HepG2 (cell line): ENCODE data around the gene FPR3. TPM values are rescaled to one million over a fixed set of nuclear protein-coding genes. Genes with fewer than 3 reads are reported as not detected.

ENCODE experiments used
- ATAC-seq: fragments of 200-7000 bp; cut with Tn5 transposase; 3 replicates; pipeline ENCODE4 v1.9.1; 2020; ENCODE audit warnings: mild to moderate bottlenecking, moderate library complexity
- BruUV-seq: library from RNA; stranded (reverse); fragments of 400-500 nt; replicated peaks from 2 replicates; lab custom pipeline; 2021; lab: Mats Ljungman, UMichigan
- CTCF ChIA-PET: fragments of 300-600 bp; formaldehyde crosslinking; extraction: SDS; loops from one replicate; lab custom pipeline; 2021; ENCODE audit warnings: low total read pairs, inconsistent platforms, low intra/inter-chr PET ratio; lab: Yijun Ruan, JAX
- POLR2A ChIA-PET: fragments of 350-600 bp; sonication (Branson Sonifier 250); formaldehyde crosslinking; loops from one replicate; lab custom pipeline; 2020; ENCODE audit warnings: antibody characterized with exemption, inconsistent platforms; lab: Yijun Ruan, JAX
- DNase-seq: peaks from one replicate; pipeline ENCODE4 v3.0.0-alpha.2; 2015; ENCODE audit warnings: low spot score
- FAIRE-seq: peaks from 3 replicates; lab custom pipeline; 2011; peaks lifted over from hg19 to GRCh38; lab: Jason Lieb, UNC
- H2AFZ ChIP-seq: one replicate; pipeline ENCODE4 v1.6.1; 2011; ENCODE audit warnings: low read length, inconsistent platforms
- H3K27ac ChIP-seq: fragments of 300-600 bp; 3 replicates; pipeline ENCODE4 v1.8.0; 2011; ENCODE audit warnings: mixed run types, mild to moderate bottlenecking, mixed read lengths, low read length, inconsistent platforms; ENCODE audit not compliant: insufficient read depth; ENCODE audit errors: extremely low read length
- H3K27me3 ChIP-seq, 2 experiments: fragments of 200-600 bp in 1 of 2; 2 replicates in 1 of 2; 3 replicates in 1 of 2; pipeline versions ENCODE4 v1.6.0 to v1.8.0; 2011; ENCODE audit warnings: low read length in 2 of 2, mild to moderate bottlenecking in 2 of 2, moderate library complexity in 2 of 2, inconsistent platforms in 1 of 2; ENCODE audit not compliant: insufficient read depth in 2 of 2, control insufficient read depth in 1 of 2
- H3K36me3 ChIP-seq, 2 experiments: fragments of 200-600 bp in 1 of 2; replicated peaks in 1 of 2; 2 replicates in 1 of 2; 3 replicates in 1 of 2; pipeline versions ENCODE4 v1.5.1 to v1.8.0; 2011; ENCODE audit warnings: low read length in 2 of 2, inconsistent platforms in 1 of 2; ENCODE audit not compliant: insufficient read depth in 2 of 2, control insufficient read depth in 1 of 2
- H3K4me1 ChIP-seq: 2 replicates; pipeline ENCODE4 v1.5.1; 2012; ENCODE audit warnings: low read length, inconsistent platforms; ENCODE audit not compliant: insufficient read depth
- H3K4me2 ChIP-seq: 2 replicates; pipeline ENCODE4 v1.6.0; 2011; ENCODE audit warnings: low read depth, low read length, inconsistent platforms
- H3K4me3 ChIP-seq, 3 experiments: fragments of 200-600 bp in 1 of 3; sonication (generic), shearing (Covaris generic) in 1 of 3; replicated peaks in 1 of 3; 2 replicates each; pipeline ENCODE4 v1.5.1; 2011 to 2016; ENCODE audit warnings: low read length in 3 of 3, inconsistent platforms in 2 of 3, low read depth in 2 of 3, mild to moderate bottlenecking in 2 of 3, control low read depth in 1 of 3, mixed read lengths in 1 of 3; ENCODE audit not compliant: insufficient read depth in 1 of 3
- H3K79me2 ChIP-seq: one replicate; pipeline ENCODE4 v1.6.1; 2011; ENCODE audit warnings: low read length, inconsistent platforms; ENCODE audit not compliant: insufficient read depth
- H3K9ac ChIP-seq: 2 replicates; pipeline ENCODE4 v1.6.0; 2011; ENCODE audit warnings: mild to moderate bottlenecking, low read depth, low read length, inconsistent platforms; ENCODE audit not compliant: insufficient read depth
- H3K9me3 ChIP-seq: 2 replicates; pipeline ENCODE4 v1.5.1; 2012; ENCODE audit warnings: mild to moderate bottlenecking, low read length
- H4K20me1 ChIP-seq: 2 replicates; pipeline ENCODE4 v1.6.0; 2011; ENCODE audit warnings: inconsistent platforms, mild to moderate bottlenecking, low read length, moderate library complexity; ENCODE audit not compliant: insufficient read depth
- BRCA1 ChIP-seq: sonication (generic); formaldehyde crosslinking; IDR thresholded peaks from 2 replicates; pipeline ENCODE4 v1.4.0; 2020; ENCODE audit warnings: missing genetic modification reagents
- GABPB1 ChIP-seq: IDR thresholded peaks from 2 replicates; pipeline ENCODE4 v1.6.1; 2016; ENCODE audit warnings: mild to moderate bottlenecking, missing genetic modification reagents, moderate library complexity, missing compliant biosample characterization
- NCOR1 ChIP-seq: fragments of 200-600 bp; sonication (generic); IDR thresholded peaks from 2 replicates; pipeline ENCODE4 v1.7.0; 2017; ENCODE audit warnings: antibody characterized with exemption, low read length, borderline replicate concordance
- PATZ1 ChIP-seq: sonication (generic); formaldehyde crosslinking; IDR thresholded peaks from 2 replicates; pipeline ENCODE4 v1.4.0; 2020; ENCODE audit warnings: missing genetic modification reagents
- POLR2G ChIP-seq: fragments of 200-400 bp; formaldehyde crosslinking; IDR thresholded peaks from 2 replicates; pipeline ENCODE4 v1.6.1; 2018; ENCODE audit warnings: mild to moderate bottlenecking, low read depth, low read length, moderate library complexity
- SNAPC5 ChIP-seq: sonication (generic); formaldehyde crosslinking; IDR thresholded peaks from 2 replicates; pipeline ENCODE4 v1.8.1; 2023; ENCODE audit warnings: mild to moderate bottlenecking, missing genetic modification reagents, borderline replicate concordance
- SYNCRIP ChIP-seq: fragments of 200-400 bp; formaldehyde crosslinking; IDR thresholded peaks from 2 replicates; pipeline ENCODE4 v1.6.1; 2018; ENCODE audit warnings: mild to moderate bottlenecking, low read depth, low read length; ENCODE audit not compliant: insufficient read depth
- ZNF296 ChIP-seq: sonication (generic); formaldehyde crosslinking; conservative IDR thresholded peaks from 2 replicates; pipeline ENCODE4 v1.5.0; 2020; ENCODE audit warnings: mild to moderate bottlenecking, missing genetic modification reagents
- ZNF558 ChIP-seq: sonication (generic); formaldehyde crosslinking; IDR thresholded peaks from 2 replicates; pipeline ENCODE4 v1.9.0; 2022; ENCODE audit warnings: mild to moderate bottlenecking, missing genetic modification reagents, borderline replicate concordance
- ZNF704 ChIP-seq: sonication (generic); formaldehyde crosslinking; IDR thresholded peaks from 2 replicates; pipeline ENCODE4 v1.8.1; 2023; ENCODE audit warnings: mild to moderate bottlenecking, inconsistent platforms, moderate library complexity, missing genetic modification reagents, borderline replicate concordance
- ZNF724P ChIP-seq: sonication (generic); formaldehyde crosslinking; IDR thresholded peaks from 2 replicates; pipeline ENCODE4 v1.8.0; 2022; ENCODE audit warnings: missing genetic modification reagents, borderline replicate concordance
- ZNF891 ChIP-seq: sonication (generic); formaldehyde crosslinking; IDR thresholded peaks from 2 replicates; pipeline ENCODE4 v1.5.0; 2020; ENCODE audit warnings: mild to moderate bottlenecking, missing genetic modification reagents
- WGBS: methylation state at CpG from one replicate; pipeline ENCODE4 v1.1.6; 2017; ENCODE audit warnings: low lambda C conversion rate; 5-methylcytosine and 5-hydroxymethylcytosine counted together
- in situ Hi-C: cut with HindIII; loops from 2 replicates; pipeline ENCODE4 v1.10.0; 2017; ENCODE audit warnings: low pct_unique_long_range_greater_than_20kb; ENCODE audit not compliant: extremely low pct_ligation_motif_present
- intact Hi-C: fragments of 100-400 bp; cut with micrococcal nuclease; formaldehyde crosslinking; loops from one replicate; pipeline ENCODE4 v1.10.0; 2022; ENCODE audit not compliant: unreplicated experiment
- polyA plus RNA-seq, 8 experiments: library from polyadenylated mRNA; depleted of rRNA in 3 of 8; stranded (reverse) in 7 of 8; unstranded in 1 of 8; fragments of >200 nt; fragmentation: Illumina TruSeq in 4 of 8; extraction: Trizol in 4 of 8; gene quantifications; 2 replicates each; pipeline versions ENCODE4 v1.2.1 to v1.2.3, GENCODE V29; 2011 to 2016; ENCODE audit warnings: low read depth in 4 of 8, missing spikeins in 1 of 8, mixed read lengths in 1 of 8; ENCODE audit not compliant: insufficient read depth in 1 of 8
- total RNA-seq, 5 experiments: library from RNA; depleted of rRNA; stranded (reverse); fragments of >200 nt; fragmentation: Illumina TruSeq; extraction: Trizol; gene quantifications; 2 replicates each; pipeline ENCODE4 v1.2.3, GENCODE V29; 2016; ENCODE audit warnings: low read depth in 1 of 5
- TF ChIP-seq, protein P1 (sequence below): sonication (generic); formaldehyde crosslinking; IDR thresholded peaks from 2 replicates; pipeline ENCODE4 v1.4.0; 2020; ENCODE audit warnings: missing genetic modification reagents
- TF ChIP-seq, protein P2 (sequence below): sonication (generic); formaldehyde crosslinking; IDR thresholded peaks from 2 replicates; pipeline ENCODE4 v1.5.0; 2020; ENCODE audit warnings: missing genetic modification reagents
- TF ChIP-seq, protein P3 (sequence below): sonication (generic); formaldehyde crosslinking; IDR thresholded peaks from 2 replicates; pipeline ENCODE4 v1.8.1; 2023; ENCODE audit warnings: missing genetic modification reagents, mild to moderate bottlenecking, borderline replicate concordance
- TF ChIP-seq, protein P4 (sequence below): sonication (generic); formaldehyde crosslinking; IDR thresholded peaks from 2 replicates; pipeline ENCODE4 v1.8.1; 2023; ENCODE audit warnings: mild to moderate bottlenecking, missing genetic modification reagents

Gene FPR3
- total and polyA plus RNA-seq, 2 of the 13 experiments (the other 11 are each of a cell fraction or from before 2014, with no cell fraction given) = not detected

- no peak overlapping the region for H3K27ac ChIP-seq
- FAIRE-seq = no peak
- H3K27me3 ChIP-seq = no peaks in the 10 kb centered on the region
- ATAC-seq = no peak
- ChIA-PET POLR2A (no interaction called here), CTCF (no interaction called here)
- no peak overlapping the region for H3K9ac ChIP-seq
- H3K4me3 ChIP-seq = no peak overlapping the region
- H3K36me3 ChIP-seq = no peaks in the 10 kb centered on the region
- WGBS = 50% methylated on average over 2 of the region's 2 CpGs
- H3K4me1 ChIP-seq = no peaks in the 10 kb centered on the region
- in situ Hi-C loops = no loop called here
- no TSS peak for BruUV-seq
- DNase-seq = no peak
- H2AFZ ChIP-seq = no peak overlapping the region
- no peaks in the 10 kb centered on the region for H3K79me2 ChIP-seq
- H4K20me1 ChIP-seq = no peaks in the 10 kb centered on the region
- peaks cover 68% of the 10 kb centered on the region for H3K9me3 ChIP-seq
- H3K4me2 ChIP-seq = no peak overlapping the region
- intact Hi-C loops = no loop called here
- no peak for TF ChIP-seq GABPB1 (CRISPR knock-in tag)
- no peak for TF ChIP-seq BRCA1
- no peak for TF ChIP-seq SYNCRIP
- no peak for TF ChIP-seq SNAPC5 (CRISPR knock-in tag)
- TF ChIP-seq PATZ1 (CRISPR knock-in tag) = no peak
- TF ChIP-seq ZNF558 (CRISPR knock-in tag) = no peak
- no peak for TF ChIP-seq ZNF704 (CRISPR knock-in tag)
- TF ChIP-seq, protein P1, sequence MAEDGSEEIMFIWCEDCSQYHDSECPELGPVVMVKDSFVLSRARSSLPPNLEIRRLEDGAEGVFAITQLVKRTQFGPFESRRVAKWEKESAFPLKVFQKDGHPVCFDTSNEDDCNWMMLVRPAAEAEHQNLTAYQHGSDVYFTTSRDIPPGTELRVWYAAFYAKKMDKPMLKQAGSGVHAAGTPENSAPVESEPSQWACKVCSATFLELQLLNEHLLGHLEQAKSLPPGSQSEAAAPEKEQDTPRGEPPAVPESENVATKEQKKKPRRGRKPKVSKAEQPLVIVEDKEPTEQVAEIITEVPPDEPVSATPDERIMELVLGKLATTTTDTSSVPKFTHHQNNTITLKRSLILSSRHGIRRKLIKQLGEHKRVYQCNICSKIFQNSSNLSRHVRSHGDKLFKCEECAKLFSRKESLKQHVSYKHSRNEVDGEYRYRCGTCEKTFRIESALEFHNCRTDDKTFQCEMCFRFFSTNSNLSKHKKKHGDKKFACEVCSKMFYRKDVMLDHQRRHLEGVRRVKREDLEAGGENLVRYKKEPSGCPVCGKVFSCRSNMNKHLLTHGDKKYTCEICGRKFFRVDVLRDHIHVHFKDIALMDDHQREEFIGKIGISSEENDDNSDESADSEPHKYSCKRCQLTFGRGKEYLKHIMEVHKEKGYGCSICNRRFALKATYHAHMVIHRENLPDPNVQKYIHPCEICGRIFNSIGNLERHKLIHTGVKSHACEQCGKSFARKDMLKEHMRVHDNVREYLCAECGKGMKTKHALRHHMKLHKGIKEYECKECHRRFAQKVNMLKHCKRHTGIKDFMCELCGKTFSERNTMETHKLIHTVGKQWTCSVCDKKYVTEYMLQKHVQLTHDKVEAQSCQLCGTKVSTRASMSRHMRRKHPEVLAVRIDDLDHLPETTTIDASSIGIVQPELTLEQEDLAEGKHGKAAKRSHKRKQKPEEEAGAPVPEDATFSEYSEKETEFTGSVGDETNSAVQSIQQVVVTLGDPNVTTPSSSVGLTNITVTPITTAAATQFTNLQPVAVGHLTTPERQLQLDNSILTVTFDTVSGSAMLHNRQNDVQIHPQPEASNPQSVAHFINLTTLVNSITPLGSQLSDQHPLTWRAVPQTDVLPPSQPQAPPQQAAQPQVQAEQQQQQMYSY = no peak
- no peak for TF ChIP-seq ZNF724P (CRISPR knock-in tag)
- TF ChIP-seq, protein P2, sequence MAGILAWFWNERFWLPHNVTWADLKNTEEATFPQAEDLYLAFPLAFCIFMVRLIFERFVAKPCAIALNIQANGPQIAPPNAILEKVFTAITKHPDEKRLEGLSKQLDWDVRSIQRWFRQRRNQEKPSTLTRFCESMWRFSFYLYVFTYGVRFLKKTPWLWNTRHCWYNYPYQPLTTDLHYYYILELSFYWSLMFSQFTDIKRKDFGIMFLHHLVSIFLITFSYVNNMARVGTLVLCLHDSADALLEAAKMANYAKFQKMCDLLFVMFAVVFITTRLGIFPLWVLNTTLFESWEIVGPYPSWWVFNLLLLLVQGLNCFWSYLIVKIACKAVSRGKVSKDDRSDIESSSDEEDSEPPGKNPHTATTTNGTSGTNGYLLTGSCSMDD (CRISPR knock-in tag) = no peak
- no peak for TF ChIP-seq ZNF891 (CRISPR knock-in tag)
- TF ChIP-seq, protein P3, sequence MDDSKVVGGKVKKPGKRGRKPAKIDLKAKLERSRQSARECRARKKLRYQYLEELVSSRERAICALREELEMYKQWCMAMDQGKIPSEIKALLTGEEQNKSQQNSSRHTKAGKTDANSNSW (CRISPR knock-in tag) = no peak
- TF ChIP-seq NCOR1 = no peak
- TF ChIP-seq, protein P4, sequence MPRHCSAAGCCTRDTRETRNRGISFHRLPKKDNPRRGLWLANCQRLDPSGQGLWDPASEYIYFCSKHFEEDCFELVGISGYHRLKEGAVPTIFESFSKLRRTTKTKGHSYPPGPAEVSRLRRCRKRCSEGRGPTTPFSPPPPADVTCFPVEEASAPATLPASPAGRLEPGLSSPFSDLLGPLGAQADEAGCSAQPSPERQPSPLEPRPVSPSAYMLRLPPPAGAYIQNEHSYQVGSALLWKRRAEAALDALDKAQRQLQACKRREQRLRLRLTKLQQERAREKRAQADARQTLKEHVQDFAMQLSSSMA = no peak
- no peak for TF ChIP-seq ZNF296 (CRISPR knock-in tag)
- TF ChIP-seq POLR2G = no peak
These were observed 42.2 kb downstream of the FPR3 start for GRCh38 chr19:51837145-51837544.
